WTC11 (cell line): ENCODE measurements around the gene WBP2.

Source experiments
- ATF1 ChIP-seq: sonication (generic); formaldehyde crosslinking; IDR thresholded peaks from 2 replicates; pipeline ENCODE4 v1.8.1; 2023; ENCODE audit warnings: mild to moderate bottlenecking, moderate library complexity, missing genetic modification reagents
- ATF6 ChIP-seq: sonication (generic); formaldehyde crosslinking; IDR thresholded peaks from 2 replicates; pipeline ENCODE4 v1.8.1; 2023; ENCODE audit warnings: mild to moderate bottlenecking, missing genetic modification reagents
- CBFB ChIP-seq: sonication (generic); formaldehyde crosslinking; IDR thresholded peaks from 2 replicates; pipeline ENCODE4 v1.8.1; 2022; ENCODE audit warnings: mild to moderate bottlenecking, low read depth, missing genetic modification reagents
- CTCF ChIP-seq: fragments of 200-600 bp; IDR thresholded peaks from 2 replicates; pipeline ENCODE4 v1.8.0; 2022; ENCODE audit warnings: antibody characterized with exemption
- ELF4 ChIP-seq: sonication (generic); formaldehyde crosslinking; IDR thresholded peaks from 2 replicates; pipeline ENCODE4 v1.8.1; 2022; ENCODE audit warnings: low read depth, mild to moderate bottlenecking, moderate library complexity, missing genetic modification reagents
- FOXK1 ChIP-seq: sonication (generic); formaldehyde crosslinking; IDR thresholded peaks from 2 replicates; pipeline ENCODE4 v1.8.0; 2022; ENCODE audit warnings: mild to moderate bottlenecking, moderate library complexity, missing genetic modification reagents
- IRF2 ChIP-seq: sonication (generic); formaldehyde crosslinking; IDR thresholded peaks from 2 replicates; pipeline ENCODE4 v1.8.0; 2022; ENCODE audit warnings: low read depth, missing genetic modification reagents, borderline replicate concordance
- NR2C2 ChIP-seq: sonication (generic); formaldehyde crosslinking; IDR thresholded peaks from 2 replicates; pipeline ENCODE4 v1.8.0; 2022; ENCODE audit warnings: mild to moderate bottlenecking, missing genetic modification reagents
- STAT6 ChIP-seq: sonication (generic); formaldehyde crosslinking; conservative IDR thresholded peaks from 2 replicates; pipeline ENCODE4 v1.8.1; 2023; ENCODE audit warnings: mild to moderate bottlenecking, low read depth, missing genetic modification reagents, moderate library complexity

GRCh38 chr17:75822800-75823166 lies 32.4 kb downstream of the WBP2 start:
- TF ChIP-seq CTCF (no peak), NR2C2 (CRISPR knock-in tag) (no peak), IRF2 (no peak), CBFB (no peak), FOXK1 (no peak), ELF4 (no peak), ATF1 (CRISPR knock-in tag) (no peak), ATF6 (no peak), STAT6 (CRISPR knock-in tag) (no peak)
